HG03558 (cell line): Measurements from ENCODE around the gene LRRC56.

Experiments used
- ATAC-seq: cut with Tn5 transposase; IDR thresholded peaks from one replicate; pipeline ENCODE4 v1.9.1; 2021; ENCODE audit warnings: moderate number of reproducible peaks; ENCODE audit not compliant: unreplicated experiment; ENCODE audit errors: extremely low read depth

LRRC56 gene

DNA sequence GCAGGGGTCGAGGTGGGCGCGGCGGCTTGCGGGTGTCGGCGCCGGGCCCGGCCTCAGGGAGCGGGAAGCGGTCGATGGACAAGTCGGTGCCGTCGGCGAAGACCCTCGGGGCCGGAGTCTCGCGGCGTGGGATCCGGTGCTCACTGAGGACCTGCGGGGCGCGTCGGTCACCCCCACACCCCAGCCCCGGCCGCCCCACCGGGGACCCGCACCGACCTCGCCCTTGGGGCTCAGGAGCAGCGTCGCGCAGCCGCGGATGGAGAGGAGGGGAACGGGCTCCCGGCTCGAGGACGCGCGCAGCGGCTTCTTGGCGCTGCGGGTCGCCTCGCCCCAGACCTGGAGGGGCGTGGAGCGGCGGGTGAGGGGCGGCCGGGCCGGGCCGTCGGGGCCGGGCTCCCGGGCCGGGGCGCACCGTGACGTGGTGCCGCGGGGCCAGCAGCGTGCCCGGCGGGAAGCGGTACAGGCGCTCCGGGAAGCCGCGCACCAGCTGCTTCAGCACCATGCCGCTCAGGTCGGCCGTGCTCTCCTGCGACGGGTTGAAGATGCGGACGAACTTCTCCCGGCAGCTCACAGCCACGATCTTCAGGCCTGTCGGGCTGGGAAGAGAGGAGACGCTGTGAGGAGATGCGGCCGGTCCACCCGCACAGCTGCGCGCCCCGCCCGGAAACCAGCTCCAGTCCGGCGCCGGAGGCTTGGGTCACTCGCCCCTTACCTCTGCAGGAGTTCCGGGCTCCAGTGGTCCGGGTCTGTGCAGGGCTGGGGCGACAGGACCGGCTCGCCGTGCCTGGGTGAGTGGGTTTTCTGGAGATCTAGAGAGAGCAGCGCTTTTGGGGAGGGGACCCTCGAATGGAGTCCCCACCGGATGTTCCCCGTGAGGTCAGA, 18.7 kb downstream of the LRRC56 start:
- ATAC-seq = no peak

DNA sequence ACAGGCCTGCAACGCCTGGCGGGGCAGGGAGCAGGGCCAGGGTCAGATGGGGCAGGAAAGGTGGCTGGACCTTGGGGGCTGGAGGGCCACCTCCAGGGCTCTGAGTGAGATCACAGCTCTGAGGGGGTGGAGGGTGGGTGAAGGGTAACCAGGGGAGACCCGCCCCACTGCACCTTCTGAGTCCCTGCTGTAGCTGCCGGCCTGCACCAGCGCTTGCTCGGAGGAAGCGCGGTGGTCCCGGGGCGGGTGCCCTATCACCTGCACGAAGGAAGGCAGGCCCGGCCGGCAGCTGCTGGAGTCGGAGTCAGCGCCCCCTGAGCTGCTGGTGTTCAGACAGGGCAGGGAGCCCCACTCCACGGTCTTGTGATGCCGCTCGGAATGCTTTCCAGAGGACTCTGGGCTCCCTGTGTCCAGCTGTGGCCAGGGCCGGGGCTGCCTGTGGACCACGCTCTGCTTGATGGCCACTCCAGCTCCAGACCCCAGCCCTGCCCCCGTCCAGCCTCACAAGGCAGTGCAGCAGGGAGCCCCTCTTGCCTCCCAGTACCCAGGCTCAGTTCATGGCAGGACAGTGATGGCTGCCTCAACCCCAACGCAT, 19.4 kb downstream of the LRRC56 start:
- no peak for ATAC-seq

DNA sequence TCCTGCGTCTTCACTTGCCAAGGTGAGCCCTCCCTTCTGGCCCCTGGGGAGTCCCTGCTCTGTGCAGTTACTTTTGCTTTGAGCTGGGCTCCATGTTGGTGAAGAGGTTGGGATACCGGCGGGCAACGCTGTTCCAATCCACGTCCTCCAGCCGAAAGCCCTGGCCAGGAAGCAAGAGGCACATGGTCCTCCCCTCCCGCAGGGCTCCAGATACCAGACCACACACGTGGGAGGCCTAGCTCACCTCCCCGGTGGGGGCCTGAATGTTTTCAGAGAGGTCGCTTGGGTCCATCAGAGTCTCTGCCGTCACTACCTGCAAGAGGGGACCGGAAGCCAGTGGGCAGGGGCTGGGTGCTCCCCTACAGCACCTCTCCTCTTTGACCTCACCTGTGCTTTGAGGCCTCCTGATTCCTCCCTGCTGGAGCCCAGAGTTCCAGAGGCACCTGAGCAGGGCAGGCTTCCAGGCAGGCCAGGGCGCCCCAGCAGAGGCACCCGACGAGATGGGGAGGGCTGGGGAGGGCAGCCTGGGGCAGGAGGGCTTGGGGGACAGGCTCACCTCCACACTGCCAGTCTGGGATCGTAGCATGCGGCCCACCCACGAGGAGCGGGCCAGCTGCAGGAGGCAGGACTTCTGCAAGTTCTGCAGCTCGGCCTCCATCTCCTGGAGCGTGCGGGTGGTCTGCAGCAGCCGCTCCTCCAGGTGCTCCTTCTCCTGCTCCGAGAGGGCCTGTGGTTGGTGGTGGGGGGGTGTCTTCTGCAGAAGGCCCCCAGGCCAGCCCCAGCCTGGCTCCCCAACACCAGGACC, 20.2 kb downstream of the LRRC56 start:
- ATAC-seq = no peak

DNA sequence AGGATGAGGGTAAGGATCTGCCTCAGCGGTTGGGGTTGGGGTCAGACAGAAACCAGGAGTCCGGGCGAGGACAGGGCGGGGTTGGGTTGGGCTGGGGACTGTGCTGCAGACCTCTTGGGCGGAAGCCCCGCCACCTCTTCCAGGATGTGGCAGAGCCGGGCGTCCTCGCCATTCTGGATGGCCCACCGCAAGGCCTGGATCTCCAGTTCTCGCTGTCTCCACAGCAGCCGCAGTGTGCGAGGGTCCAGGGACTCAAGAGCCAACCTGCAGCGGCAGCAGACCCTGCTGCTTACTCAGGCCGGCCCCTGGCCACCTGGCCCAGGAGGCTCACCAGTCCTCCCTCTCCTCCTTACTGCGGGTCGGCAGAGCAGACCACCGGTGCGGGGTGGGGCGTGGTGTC, 21.2 kb downstream of the LRRC56 start:
- no peak for ATAC-seq

DNA sequence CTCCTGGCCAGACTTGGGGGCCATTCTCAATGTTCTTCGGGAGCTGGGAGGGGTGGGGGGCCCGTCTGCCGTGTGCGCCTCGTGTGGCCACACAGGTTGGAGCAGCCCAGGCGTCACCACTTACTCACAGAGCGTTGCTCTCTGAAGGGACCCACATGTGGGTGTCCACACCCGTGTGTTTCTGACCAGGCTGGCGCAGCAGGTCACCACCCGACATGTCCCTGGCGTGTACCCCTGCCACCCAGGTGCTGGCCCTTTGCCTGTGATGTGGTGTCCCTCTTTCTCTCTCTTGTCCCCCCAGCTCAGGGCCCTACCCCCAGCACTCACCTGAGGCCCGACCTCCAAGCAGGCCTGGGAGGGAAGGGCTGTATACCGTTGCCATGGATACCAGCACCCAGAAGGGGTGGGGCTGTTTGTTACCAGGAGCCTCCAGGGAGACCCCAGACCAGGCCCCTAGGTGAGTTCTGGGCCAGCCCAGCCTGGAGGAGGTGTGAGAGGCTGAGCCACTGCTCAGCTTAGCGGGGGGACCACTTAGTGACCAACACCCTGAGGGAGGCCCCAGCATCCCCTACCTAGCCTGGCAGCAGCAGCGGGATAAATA, 21.8 kb downstream of the LRRC56 start:
- ATAC-seq = no peak

GRCh38 chr11:559712-560304, 22.5 kb downstream of the LRRC56 start:
- ATAC-seq = no peak

DNA sequence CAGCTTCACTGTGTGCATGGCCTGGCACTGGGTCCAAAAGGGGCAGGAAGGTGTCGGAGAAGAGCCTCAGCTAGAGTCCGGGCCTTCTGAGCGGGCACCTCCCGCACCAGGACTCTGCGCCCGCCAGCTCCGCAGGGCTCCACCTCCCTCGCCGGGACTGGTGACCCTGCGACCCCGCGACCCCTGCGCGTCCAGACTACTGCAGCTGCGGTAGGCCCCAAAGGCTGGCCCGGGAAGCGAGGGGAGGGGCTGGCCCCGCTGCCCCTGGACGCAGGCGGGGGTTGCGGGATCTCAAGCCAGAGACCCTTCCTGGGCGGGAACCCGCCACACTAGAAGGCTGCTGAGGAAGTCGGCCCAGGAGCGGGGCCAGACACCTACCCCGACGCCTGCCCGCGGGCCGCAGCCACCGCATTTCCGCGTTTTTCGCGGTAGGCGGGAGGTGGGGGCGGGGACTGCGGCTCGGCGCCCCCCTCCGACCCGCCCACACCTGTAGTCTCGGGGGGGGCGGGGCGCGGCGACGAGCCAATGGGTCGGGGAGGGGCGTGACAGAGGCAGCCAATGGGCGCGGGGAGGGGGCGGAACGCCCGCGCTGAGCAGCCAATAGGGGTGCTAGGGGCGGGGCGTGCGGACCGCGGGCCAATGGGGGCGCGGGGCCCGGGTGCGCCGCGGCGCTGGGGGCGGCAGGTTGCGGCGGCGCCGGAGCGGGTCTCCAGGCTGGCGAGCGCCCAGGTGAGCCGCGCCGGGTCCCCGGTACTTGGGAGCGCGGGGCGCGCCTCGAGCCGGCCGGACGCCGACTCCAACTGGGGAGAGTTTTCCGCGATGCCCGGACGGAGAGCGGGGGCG, 23.2 kb downstream of the LRRC56 start, which contains the start of the genes LMNTD2 and RASSF7:
LMNTD2 (minus strand) TSS at position 434 of the 843 bp plus-strand sequence; CDS start at position 412, 22 bp downstream.
RASSF7 (plus strand) TSS at position 666 of the 843 bp plus-strand sequence. CDS start 799 bp downstream, outside the sequence.
- ATAC-seq = peak; percentile 35

GRCh38 chr11:561148-562003, 24.0 kb downstream of the LRRC56 start:
- ATAC-seq = peak; percentile 17

DNA sequence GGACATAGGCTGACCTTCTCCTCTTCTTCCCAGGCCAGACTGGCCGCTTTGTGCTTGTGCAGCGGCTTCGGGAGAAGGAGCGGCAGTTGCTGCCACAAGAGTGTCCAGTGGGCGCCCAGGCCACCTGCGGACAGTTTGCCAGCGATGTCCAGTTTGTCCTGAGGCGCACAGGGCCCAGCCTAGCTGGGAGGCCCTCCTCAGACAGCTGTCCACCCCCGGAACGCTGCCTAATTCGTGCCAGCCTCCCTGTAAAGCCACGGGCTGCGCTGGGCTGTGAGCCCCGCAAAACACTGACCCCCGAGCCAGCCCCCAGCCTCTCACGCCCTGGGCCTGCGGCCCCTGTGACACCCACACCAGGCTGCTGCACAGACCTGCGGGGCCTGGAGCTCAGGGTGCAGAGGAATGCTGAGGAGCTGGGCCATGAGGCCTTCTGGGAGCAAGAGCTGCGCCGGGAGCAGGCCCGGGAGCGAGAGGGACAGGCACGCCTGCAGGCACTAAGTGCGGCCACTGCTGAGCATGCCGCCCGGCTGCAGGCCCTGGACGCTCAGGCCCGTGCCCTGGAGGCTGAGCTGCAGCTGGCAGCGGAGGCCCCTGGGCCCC, 24.8 kb downstream of the LRRC56 start:
- ATAC-seq = no peak

DNA sequence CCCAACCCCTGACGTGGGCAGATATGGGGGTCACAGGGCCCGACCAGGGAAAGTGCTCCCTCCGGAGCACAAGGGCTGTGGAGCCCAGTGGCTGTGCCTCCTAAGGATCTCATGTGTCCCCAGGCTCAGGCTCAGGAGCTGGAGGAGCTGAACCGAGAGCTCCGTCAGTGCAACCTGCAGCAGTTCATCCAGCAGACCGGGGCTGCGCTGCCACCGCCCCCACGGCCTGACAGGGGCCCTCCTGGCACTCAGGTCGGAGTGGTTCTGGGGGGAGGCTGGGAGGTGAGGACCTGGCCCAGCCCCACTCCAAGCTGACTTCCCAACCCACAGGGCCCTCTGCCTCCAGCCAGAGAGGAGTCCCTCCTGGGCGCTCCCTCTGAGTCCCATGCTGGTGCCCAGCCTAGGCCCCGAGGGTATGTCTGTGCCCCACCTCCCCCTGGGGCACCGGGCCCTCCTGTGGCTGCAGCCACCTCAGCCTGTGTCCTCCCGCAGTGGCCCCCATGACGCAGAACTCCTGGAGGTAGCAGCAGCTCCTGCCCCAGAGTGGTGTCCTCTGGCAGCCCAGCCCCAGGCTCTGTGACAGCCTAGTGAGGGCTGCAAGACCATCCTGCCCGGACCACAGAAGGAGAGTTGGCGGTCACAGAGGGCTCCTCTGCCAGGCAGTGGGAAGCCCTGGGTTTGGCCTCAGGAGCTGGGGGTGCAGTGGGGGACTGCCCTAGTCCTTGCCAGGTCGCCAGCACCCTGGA, 25.9 kb downstream of the LRRC56 start:
- ATAC-seq = no peak

- no peak for ATAC-seq
Measured at GRCh38 chr11:563812-564578, 26.7 kb downstream of the LRRC56 start.

GRCh38 chr11:565921-566509, 28.7 kb downstream of the LRRC56 start:
- no peak for ATAC-seq

DNA sequence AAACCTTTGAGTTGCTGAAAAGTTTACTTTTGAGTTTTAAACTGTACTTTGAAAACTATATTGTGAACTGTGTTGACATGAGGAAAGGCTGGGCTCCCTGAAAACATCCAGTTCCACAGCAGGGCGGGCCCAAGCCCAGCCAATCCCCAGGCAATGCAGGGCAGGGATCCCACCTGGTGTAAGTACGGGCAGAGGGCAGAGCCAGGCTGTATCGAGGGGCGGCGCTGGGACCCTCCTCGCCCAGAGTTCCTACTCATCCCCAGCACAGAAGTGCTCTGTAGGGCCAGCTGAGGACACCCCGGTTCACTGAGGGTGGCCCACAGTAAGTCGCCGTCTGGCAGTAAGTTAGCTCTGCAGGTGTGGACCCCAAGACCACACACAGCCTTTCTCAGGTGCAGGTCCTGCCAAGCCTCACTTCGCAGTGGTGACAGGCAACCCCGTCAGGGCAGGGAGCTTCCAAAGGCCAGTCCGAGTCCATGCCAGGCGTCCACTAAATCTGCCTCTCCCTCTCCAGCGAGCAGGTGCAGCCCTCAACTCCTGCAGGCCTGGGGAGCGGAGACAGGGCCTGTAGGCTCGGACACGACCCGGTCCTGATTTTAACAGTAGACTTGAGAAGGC, 29.8 kb downstream of the LRRC56 start:
- no peak for ATAC-seq

GRCh38 chr11:567629-568292, 30.4 kb downstream of the LRRC56 start:
- peak; percentile 10 for ATAC-seq
